HG03159 (cell line): ENCODE measurements around the gene PRAMEF25.
"Not testable (repeated sequence)": the region's sequence is repeated elsewhere in the genome, so short reads cannot be mapped to it uniquely, and the experiment has no call there.

Experiments used
- ATAC-seq: cut with Tn5 transposase; IDR thresholded peaks from one replicate; pipeline ENCODE4 v1.9.1; 2021; ENCODE audit warnings: mild to moderate bottlenecking, moderate library complexity; ENCODE audit not compliant: unreplicated experiment

Gene PRAMEF25

GRCh38 chr1:13070474-13070873 is at the start of gene PRAMEF25:
PRAMEF25 (plus strand) TSS chr1:13070774; CDS start chr1:13073694, 2,920 bp downstream.
- not testable (repeated sequence) for ATAC-seq

- not testable (repeated sequence) for ATAC-seq
Observed at GRCh38 chr1:13056475-13056874, 14.1 kb upstream of the PRAMEF25 start, which contains the start of gene PRAMEF27. PRAMEF27 (minus strand) TSS chr1:13056575; CDS start chr1:13053659, 2,916 bp downstream.

GRCh38 chr1:13116754-13117153 is 46.2 kb downstream of the PRAMEF25 start, which contains the start of gene HNRNPCL2:
HNRNPCL2 (minus strand) TSS chr1:13116854; CDS start chr1:13116400, 454 bp downstream.
- not testable (repeated sequence) for ATAC-seq
